Stimulated activated CD4-positive, alpha-beta T cell treated with anti-CD3 and anti-CD28 coated beads, Interleukin-4, amount 100 ng/mL, for 24 hours (primary cell): ENCODE results near the gene NTHL1.

Source experiments
- DNase-seq: peaks from one replicate; pipeline ENCODE4 v3.0.0-alpha.2; 2020

The NTHL1 gene

DNA sequence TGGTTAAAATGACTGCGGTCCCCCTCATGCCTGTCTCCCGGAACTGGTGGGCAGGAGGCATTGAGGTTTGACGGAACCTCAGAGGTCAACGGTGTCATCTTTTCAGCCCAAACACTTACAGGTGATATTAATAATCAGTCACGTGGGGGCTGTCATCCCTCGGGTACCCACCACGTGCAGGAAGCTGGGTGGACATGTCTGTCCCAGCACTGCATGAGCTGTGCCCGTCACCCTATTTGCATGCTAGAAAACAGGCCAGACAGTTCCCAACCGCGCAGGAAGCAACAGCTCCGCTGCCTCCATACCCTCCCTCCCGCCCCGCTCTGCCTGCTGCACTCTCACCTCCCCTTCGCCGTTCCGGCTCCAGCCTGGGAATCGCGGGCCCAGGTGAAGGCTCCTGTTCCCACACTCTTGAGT, 56.5 kb downstream of the NTHL1 start:
- DNase-seq = peak; percentile 43

DNA sequence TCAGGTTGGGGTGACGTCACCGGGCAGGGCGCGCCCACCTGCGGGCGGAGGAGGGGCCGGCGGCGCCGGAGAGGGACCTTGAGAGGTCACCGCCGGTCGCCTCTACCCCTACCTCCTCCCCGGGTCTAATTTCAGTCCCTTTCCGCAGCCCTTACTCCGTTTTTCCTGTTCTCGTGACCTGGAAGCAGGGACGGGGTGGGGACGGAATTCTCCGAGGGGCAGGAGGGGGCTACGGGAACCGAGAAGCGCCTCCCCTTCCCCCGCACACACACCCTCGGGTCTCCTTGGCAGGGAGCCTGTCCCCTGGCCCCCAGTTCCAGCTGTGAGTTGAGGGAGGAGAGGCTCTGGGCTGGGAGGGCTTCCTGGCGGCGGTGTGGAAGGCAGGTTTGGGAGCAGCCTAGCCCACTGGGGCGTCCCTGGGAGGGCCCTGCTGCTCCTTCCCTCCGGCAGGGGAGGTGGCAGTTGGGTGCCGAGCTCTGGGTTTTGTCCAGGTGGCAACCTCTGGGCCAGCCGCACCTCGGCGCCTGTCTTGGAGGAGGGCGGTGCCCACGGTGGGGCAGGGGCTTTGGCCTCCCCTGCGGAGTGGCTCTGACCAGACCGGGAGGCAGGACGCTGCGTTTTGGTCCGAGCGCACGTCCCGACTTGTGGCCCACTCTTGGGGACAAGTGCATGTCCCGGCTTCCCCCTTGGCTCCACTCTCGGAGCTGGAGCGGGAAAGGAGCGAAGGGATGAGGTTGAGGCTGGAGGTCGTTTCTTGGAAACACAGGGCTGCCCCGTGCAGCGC, 57.1 kb downstream of the NTHL1 start:
- DNase-seq = no peak

DNA sequence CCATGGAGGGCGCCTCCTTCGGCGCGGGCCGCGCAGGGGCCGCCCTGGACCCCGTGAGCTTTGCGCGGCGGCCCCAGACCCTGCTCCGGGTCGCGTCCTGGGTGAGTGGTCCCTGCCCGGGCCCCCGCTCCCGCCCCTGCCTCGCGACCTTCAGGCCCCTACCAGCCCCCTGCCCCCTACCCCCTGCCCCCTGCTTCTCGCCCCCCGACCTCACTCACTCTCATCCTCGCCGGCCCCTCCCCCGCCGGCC, 57.6 kb downstream of the NTHL1 start:
- no peak for DNase-seq
